Measurements from ENCODE around the gene CD3G.
A peak's percentile ranks its signal among the peaks of the same experiment; 100 is the strongest.

CD3G gene

DNA sequence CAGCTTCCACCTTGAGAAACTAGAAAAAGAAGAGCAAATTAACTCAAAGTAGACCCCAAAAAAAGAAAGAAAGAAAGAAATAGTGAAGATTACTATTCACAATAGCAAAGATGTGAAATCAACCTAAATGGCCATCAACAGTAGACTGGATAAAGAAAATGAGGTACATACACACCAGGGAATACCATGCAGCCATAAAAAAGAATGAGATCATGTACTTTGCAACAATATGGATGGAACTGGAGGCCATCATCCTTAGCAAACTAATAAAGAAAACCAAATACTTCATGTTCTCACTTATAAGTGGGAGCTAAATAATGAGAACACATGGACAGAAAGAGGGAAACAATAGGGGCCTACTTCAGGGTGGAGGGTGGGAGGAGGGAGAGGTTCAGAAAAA, 15.4 kb upstream of the CD3G start:
- DNase-seq = no peak

DNA sequence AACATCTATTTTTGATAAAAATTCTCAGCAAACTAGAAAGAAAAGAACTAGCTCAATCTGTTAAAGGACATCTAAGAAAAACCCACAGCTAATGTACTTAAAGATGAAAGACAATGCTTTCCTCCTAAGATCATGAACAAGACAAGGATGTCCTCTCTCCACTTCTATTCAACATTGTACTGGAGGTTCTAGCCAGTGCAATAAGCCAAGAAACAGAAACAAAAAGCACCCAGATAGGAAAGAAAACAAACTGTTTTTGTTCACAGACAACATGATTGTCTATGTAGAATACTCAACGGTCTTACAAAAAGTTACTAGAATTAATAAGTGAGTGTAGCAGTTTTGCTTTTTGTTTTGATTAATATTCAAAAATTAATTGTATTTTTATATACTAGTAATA, 9.4 kb upstream of the CD3G start:
- DNase-seq = no peak

DNA sequence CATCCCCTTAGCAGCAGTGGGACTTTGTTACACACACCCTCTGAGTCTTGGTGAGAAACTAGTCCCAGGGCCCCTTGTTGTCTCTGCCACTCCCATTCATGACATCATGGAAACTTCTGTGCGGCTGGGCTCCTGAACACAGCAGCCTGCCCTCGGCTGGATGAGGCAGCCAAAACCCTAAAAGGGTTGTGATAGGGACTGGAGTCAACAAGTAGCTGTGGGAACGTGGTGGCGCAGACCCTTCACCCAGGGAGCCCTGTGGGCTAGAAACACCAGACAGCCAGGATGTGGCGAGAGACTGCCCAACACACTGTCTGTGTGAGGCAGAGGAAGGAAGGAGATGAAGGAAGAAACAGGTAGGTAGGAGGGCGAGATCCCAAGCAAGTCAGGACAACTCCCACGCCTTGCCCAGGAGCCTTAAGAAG, 5.5 kb upstream of the CD3G start:
- DNase-seq = no peak

DNA sequence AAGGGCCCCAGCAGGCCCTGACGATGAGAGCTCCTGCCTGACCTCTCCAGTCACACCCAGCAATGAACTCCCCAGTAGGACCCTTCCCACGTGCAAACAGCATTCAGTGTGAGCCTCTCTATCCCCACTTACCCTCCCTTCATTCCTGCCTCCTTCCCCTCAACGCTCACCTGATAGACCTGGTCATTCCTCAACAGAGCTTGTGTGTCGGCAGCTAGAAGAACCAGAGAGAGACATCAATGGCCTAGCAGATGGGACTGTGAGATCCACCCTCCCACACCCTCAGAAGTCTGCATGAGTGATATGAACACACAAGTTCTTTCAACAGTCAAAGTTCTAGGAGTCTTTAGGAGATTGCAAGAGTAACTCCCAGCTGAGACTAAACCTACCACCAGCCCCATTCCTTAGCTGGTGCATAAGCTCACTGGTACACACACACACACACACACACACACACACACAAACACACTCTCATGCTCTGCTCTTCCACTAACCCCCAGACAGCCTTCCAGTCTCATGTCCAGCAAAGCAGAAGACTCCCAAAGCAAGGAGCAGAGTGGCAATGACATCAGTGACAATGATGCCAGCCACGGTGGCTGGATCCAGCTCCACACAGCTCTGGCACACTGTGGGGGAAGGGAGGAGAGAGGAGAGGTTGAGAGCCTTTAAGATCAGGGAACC, 4.7 kb upstream of the CD3G start:
- DNase-seq = no peak

DNA sequence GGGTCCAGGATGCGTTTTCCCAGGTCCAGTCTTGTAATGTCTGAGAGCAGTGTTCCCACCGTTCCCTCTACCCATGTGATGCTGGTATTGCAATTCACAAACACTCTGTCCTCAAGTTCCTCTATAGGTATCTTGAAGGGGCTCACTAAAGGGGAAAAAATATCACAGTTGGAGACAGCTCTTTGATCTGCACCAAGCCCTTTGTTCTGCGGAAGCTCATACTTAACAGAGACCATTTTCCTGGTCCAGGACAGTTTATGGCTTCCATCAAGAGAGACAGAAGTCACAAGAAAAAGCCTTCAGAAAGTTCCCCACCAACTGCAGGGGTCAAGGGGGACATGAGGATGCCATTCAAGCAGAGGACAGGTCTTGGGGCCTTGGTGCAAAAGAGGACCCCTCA, 3.7 kb upstream of the CD3G start:
- DNase-seq = no peak

DNA sequence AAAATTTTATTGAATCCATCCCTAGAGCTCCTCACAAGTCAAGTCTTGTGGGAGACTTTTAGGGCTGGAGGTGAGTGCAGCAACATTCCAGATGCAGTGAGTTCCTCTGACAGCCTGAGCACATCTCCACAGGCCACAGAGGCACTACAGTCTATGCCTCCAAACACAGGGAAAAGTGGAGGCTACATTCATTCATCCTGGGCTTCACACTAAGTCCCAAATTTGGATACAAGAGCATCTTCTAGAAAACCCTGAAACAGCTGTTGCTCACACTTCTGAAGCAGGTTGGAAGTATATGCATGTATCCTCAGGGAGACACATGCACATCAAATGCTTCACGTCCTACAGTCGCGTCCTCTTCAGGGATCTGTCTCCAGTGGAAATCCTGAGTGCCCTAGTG, 2.9 kb upstream of the CD3G start:
- no peak for DNase-seq

- no peak for DNase-seq
These were observed 2.2 kb upstream of the CD3G start for GRCh38 chr11:118341815-118342489.

- no peak for DNase-seq
These were observed 1.5 kb upstream of the CD3G start, which contains the start of gene CD3D for GRCh38 chr11:118342503-118343161. Gene CD3D (minus strand): TSS chr11:118342705. CDS start chr11:118342607, 98 bp downstream.

- DNase-seq = no peak
These were observed 896 bp upstream of the CD3G start for GRCh38 chr11:118343248-118343647.

- no peak for DNase-seq
These were observed 5.3 kb downstream of the CD3G start for GRCh38 chr11:118349475-118349874.

GRCh38 chr11:118353084-118353710, 9.1 kb downstream of the CD3G start:
- DNase-seq = no peak

DNA sequence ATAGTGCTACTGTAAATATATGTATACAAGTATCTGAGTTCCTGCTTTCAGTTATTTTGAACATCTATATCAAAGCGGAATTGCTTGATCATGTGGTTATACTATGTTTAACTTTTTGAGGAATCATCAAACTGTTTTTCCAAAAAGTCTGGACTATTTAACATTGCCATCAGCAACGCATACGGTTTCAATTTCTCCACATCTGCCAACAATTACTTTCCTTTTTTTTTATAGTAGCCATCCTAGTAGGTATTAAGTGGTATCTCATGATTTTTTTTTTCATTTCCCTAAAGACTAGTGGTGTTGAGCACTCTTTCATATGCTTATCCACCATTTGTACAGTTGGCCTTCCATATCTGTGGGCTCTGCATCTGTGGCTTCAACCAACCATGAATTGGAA, 13.9 kb downstream of the CD3G start:
- DNase-seq = no peak

GRCh38 chr11:118359295-118359958, 15.3 kb downstream of the CD3G start, which contains the start of gene UBE4A:
Gene UBE4A (plus strand): TSS chr11:118359600. CDS start chr11:118365081, 5,481 bp downstream.
- DNase-seq = peak; percentile 94

DNA sequence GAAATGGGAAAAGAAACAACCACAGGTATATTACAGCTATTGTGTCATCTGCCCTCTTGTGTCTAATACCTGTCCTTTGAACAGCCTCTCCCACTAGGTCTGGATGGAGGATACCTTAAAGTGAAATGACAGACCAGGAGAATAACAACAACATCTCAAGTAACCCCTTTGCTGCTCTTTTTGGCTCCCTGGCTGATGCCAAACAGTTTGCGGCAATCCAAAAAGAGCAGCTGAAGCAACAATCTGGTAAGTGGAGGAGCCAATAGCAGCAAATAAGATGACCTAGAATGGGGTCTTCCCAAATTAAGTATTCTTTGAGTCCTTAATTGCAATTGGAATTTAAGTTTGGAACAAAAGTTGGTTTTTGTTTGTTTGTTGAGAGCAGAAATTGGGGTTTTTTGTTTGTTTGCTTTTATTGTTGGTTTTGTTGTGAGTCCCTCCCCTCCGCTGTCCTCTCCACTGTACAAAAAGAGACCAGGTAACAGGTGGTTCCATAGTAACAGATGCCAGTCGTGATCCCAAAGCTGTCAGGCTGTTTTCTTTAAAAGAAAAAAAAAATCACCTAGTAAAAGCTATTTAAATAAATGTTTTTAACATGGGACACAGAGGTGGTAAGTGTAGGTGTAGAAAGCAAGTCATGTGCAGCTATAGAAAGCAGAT, 20.9 kb downstream of the CD3G start:
- no peak for DNase-seq

DNA sequence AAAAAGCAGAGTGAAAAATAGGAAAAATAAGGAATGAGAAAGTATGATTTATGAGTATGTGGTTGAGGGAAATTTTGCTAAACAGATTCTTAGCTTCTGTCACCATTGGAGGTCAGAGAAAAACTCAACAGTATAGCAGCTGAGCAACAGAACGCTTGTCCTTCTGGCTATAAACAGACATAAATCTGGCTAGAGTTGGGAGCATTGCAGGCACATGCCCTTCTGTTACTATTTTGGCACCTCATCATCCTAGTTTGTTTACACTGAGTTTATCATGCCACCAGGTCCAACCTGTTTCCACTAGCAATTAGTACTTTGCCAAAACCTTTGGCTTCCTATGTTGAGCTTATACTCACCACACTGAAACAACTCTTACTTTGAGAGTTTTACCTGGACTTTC, 22.1 kb downstream of the CD3G start:
- no peak for DNase-seq

GRCh38 chr11:118370774-118371173, 26.6 kb downstream of the CD3G start:
- no peak for DNase-seq

DNA sequence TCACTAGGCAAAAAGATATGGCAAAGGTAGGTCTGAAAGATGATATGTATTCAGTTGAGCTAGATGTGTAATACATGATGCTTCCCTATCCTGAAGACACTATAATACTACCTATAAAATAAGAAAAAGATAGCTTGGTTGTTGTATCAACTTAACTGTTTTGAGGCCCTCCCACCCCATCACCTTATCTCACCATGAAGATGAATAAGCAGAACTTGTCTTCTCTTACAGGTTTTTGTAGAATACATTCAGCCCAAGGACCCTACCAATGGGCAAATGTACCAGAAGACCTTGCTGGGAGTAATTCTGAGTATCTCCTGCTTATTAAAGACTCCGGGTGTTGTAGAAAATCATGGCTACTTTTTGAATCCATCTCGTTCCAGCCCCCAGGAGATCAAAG, 29.1 kb downstream of the CD3G start:
- DNase-seq = no peak

- no peak for DNase-seq
These were observed 29.7 kb downstream of the CD3G start for GRCh38 chr11:118373871-118374270.

- no peak for DNase-seq
These were observed 30.6 kb downstream of the CD3G start for GRCh38 chr11:118374729-118375128.

DNA sequence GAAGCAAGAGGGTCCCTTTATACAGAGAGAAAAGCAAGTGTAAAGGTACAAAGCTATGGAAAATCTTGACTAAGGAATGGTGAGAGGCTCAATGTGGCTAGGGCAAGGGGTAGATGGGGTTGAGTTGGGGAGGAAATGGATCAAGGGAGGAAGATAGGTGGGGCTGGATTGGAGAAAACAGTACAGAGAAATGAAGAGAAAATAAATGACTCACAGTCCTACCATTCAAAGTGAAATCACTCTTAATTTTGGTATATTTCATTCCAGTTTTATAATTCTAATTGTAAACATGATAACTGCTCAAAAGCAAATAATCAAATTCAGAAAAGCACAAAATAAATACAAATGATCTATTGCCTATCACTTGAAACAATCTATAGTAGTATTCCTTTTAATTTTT, 31.8 kb downstream of the CD3G start:
- no peak for DNase-seq

GRCh38 chr11:118379497-118379896, 35.4 kb downstream of the CD3G start:
- no peak for DNase-seq

DNA sequence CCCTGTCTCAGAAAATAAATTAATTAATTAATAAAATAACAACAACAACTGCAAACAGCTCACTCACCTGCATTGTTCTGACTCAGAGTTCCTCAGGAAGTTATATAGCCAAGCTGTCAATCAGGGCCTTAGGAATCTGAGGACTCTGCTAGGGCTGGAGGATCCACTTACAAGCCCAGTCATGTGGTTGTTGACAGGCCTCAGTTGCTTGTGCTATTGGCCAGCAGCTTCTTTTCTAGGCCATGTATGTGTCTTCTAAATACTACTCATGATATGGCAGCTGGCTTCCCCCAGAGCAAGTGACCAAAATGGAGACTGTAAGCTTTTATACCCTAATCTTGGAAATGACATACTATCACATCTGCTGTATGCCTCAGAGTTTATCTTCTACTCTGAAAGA, 36.4 kb downstream of the CD3G start:
- DNase-seq = peak; percentile 56
